ENCODE results near the gene KRT1. TPM values are rescaled to one million over a fixed set of nuclear protein-coding genes. Genes with fewer than 3 reads are reported as not detected.

Gene KRT1
- total RNA-seq, 2 experiments from 2014 or later = not detected

GRCh38 chr12:52628111-52628507 lies 52.1 kb downstream of the KRT1 start:
- intact Hi-C loops (cut with micrococcal nuclease; ENCODE audit: unreplicated experiment) = no loop called here
- Histone ChIP-seq H4K20me1 (ENCODE audit: insufficient read depth, low read length) (no peaks in the 10 kb centered on the region), H3K79me2 (ENCODE audit: insufficient read depth, low read depth, low read length) (no peaks in the 10 kb centered on the region), H3K4me1 (ENCODE audit: insufficient read depth, low read length, poor library complexity, severe bottlenecking) (no peaks in the 10 kb centered on the region), H3K4me3 (ENCODE audit: low read depth, low read length, poor library complexity, severe bottlenecking) (no peak overlapping the region), H3K36me3 (ENCODE audit: insufficient read depth, low read length) (no peaks in the 10 kb centered on the region), H3K9me2 (ENCODE audit: insufficient read depth, low read length) (no peaks in the 10 kb centered on the region), H2AFZ (ENCODE audit: low read length) (no peak overlapping the region), H3K4me2 (ENCODE audit: low read length) (no peak overlapping the region), H3K9me3 (ENCODE audit: low read length) (no peaks in the 10 kb centered on the region), H3K27ac (ENCODE audit: low read depth, low read length, poor library complexity, severe bottlenecking) (no peak overlapping the region)
- BruUV-seq (replicated peaks) = no TSS peak
- CTCF ChIA-PET (ENCODE audit: unreplicated experiment) = no interaction called here
- DNase-seq (ENCODE audit: low spot score) = no peak
- POLR2A ChIA-PET = no interaction called here
- no peak for TF ChIP-seq CTCF (conservative IDR thresholded peaks at IDR 0.05; ENCODE audit: low read length)
- TF ChIP-seq EZH2phosphoT487 (IDR thresholded peaks at IDR 0.05; ENCODE audit: borderline replicate concordance, low read depth, low read length) = no peak

GRCh38 chr12:52627395-52628110 lies 52.7 kb downstream of the KRT1 start:
- POLR2A ChIA-PET = no interaction called here
- TF ChIP-seq CTCF (conservative IDR thresholded peaks at IDR 0.05; ENCODE audit: low read length) (no peak), EZH2phosphoT487 (IDR thresholded peaks at IDR 0.05; ENCODE audit: borderline replicate concordance, low read depth, low read length) (no peak)
- no TSS peak for BruUV-seq (replicated peaks)
- Histone ChIP-seq H3K9me3 (ENCODE audit: low read length) (no peaks in the 10 kb centered on the region), H3K4me1 (ENCODE audit: insufficient read depth, low read length, poor library complexity, severe bottlenecking) (no peaks in the 10 kb centered on the region), H3K9me2 (ENCODE audit: insufficient read depth, low read length) (no peaks in the 10 kb centered on the region), H3K27ac (ENCODE audit: low read depth, low read length, poor library complexity, severe bottlenecking) (no peak overlapping the region), H2AFZ (ENCODE audit: low read length) (no peak overlapping the region), H3K4me2 (ENCODE audit: low read length) (no peak overlapping the region), H3K36me3 (ENCODE audit: insufficient read depth, low read length) (no peaks in the 10 kb centered on the region), H4K20me1 (ENCODE audit: insufficient read depth, low read length) (no peaks in the 10 kb centered on the region), H3K79me2 (ENCODE audit: insufficient read depth, low read depth, low read length) (no peaks in the 10 kb centered on the region), H3K4me3 (ENCODE audit: low read depth, low read length, poor library complexity, severe bottlenecking) (no peak overlapping the region)
- no peak for DNase-seq (ENCODE audit: low spot score)
- CTCF ChIA-PET (ENCODE audit: unreplicated experiment) = no interaction called here
- intact Hi-C loops (cut with micrococcal nuclease; ENCODE audit: unreplicated experiment) = no loop called here

Other genes starting within 250 kb of the KRT1 start
- gene KRT75, start 246.0 kb downstream of the KRT1 start, total RNA-seq (2014; rRNA removed; shearing (Covaris generic)) = not detected in 2 replicates
- gene KRT75, start 246.0 kb downstream of the KRT1 start, total RNA-seq (2022) = not detected in 2 replicates
- not detected in 2 replicates for gene KRT6B, start 228.3 kb downstream of the KRT1 start, total RNA-seq (2014; rRNA removed; shearing (Covaris generic))
- not detected in 2 replicates for gene KRT6B, start 228.3 kb downstream of the KRT1 start, total RNA-seq (2022)
- not detected in 2 replicates for gene KRT6C, start 206.6 kb downstream of the KRT1 start, total RNA-seq (2014; rRNA removed; shearing (Covaris generic))
- not detected in 2 replicates for gene KRT6C, start 206.6 kb downstream of the KRT1 start, total RNA-seq (2022)
- gene KRT6A, start 187.2 kb downstream of the KRT1 start, total RNA-seq (2014; rRNA removed; shearing (Covaris generic)) = not detected in 2 replicates
- 0.74 and 1.2 TPM in 2 replicates for gene KRT6A, start 187.2 kb downstream of the KRT1 start, total RNA-seq (2022)
- not detected in 2 replicates for gene KRT5, start 160.0 kb downstream of the KRT1 start, total RNA-seq (2014; rRNA removed; shearing (Covaris generic))
- 0.74 and 0.91 TPM in 2 replicates for gene KRT5, start 160.0 kb downstream of the KRT1 start, total RNA-seq (2022)
- not detected in 2 replicates for gene KRT71, start 127.3 kb downstream of the KRT1 start, total RNA-seq (2014; rRNA removed; shearing (Covaris generic))
- not detected in 2 replicates for gene KRT71, start 127.3 kb downstream of the KRT1 start, total RNA-seq (2022)
- not detected in 2 replicates for gene KRT74, start 106.6 kb downstream of the KRT1 start, total RNA-seq (2014; rRNA removed; shearing (Covaris generic))
- gene KRT74, start 106.6 kb downstream of the KRT1 start, total RNA-seq (2022) = not detected in 2 replicates
- gene KRT72, start 78.9 kb downstream of the KRT1 start, total RNA-seq (2014; rRNA removed; shearing (Covaris generic)) = not detected in 2 replicates
- gene KRT72, start 78.9 kb downstream of the KRT1 start, total RNA-seq (2022) = not detected in 2 replicates
- not detected in 2 replicates for gene KRT73, start 61.8 kb downstream of the KRT1 start, total RNA-seq (2014; rRNA removed; shearing (Covaris generic))
- not detected in 2 replicates for gene KRT73, start 61.8 kb downstream of the KRT1 start, total RNA-seq (2022)
- not detected in 2 replicates for gene KRT2, start 28.2 kb downstream of the KRT1 start, total RNA-seq (2014; rRNA removed; shearing (Covaris generic))
- gene KRT2, start 28.2 kb downstream of the KRT1 start, total RNA-seq (2022) = not detected in 2 replicates
- not detected in 2 replicates for gene KRT77, start 23.1 kb upstream of the KRT1 start, total RNA-seq (2014; rRNA removed; shearing (Covaris generic))
- not detected in 2 replicates for gene KRT77, start 23.1 kb upstream of the KRT1 start, total RNA-seq (2022)
- not detected in 2 replicates for gene KRT76, start 96.9 kb upstream of the KRT1 start, total RNA-seq (2014; rRNA removed; shearing (Covaris generic))
- gene KRT76, start 96.9 kb upstream of the KRT1 start, total RNA-seq (2022) = not detected in 2 replicates
- gene KRT3, start 115.7 kb upstream of the KRT1 start, total RNA-seq (2014; rRNA removed; shearing (Covaris generic)) = not detected in 2 replicates
- gene KRT3, start 115.7 kb upstream of the KRT1 start, total RNA-seq (2022) = not detected in 2 replicates
- gene KRT4, start 133.7 kb upstream of the KRT1 start, total RNA-seq (2014; rRNA removed; shearing (Covaris generic)) = not detected in 2 replicates
- gene KRT4, start 133.7 kb upstream of the KRT1 start, total RNA-seq (2022) = not detected in 2 replicates
- not detected in 2 replicates for gene KRT79, start 153.9 kb upstream of the KRT1 start, total RNA-seq (2014; rRNA removed; shearing (Covaris generic))
- gene KRT79, start 153.9 kb upstream of the KRT1 start, total RNA-seq (2022) = not detected in 2 replicates
- not detected in 2 replicates for gene KRT78, start 168.6 kb upstream of the KRT1 start, total RNA-seq (2014; rRNA removed; shearing (Covaris generic))
- gene KRT78, start 168.6 kb upstream of the KRT1 start, total RNA-seq (2022) = not detected in 2 replicates
- 0.16 TPM in 1 of 2 replicates, not detected in the other for gene KRT8, start 224.7 kb upstream of the KRT1 start, total RNA-seq (2014; rRNA removed; shearing (Covaris generic))
- gene KRT8, start 224.7 kb upstream of the KRT1 start, total RNA-seq (2022) = 0.89 TPM in 2 replicates

Measured in OCI-LY7 (cell line).